AG09309 (cell line): ENCODE measurements around the gene TMEM240.
"Not testable (repeated sequence)": the region's sequence is repeated elsewhere in the genome, so short reads cannot be mapped to it uniquely, and the experiment has no call there.

ENCODE experiments used
- DNase-seq: peaks from one replicate; pipeline ENCODE4 v3.0.0-alpha.2; 2010; ENCODE audit warnings: low read depth
- H3K4me3 ChIP-seq: 2 replicates; pipeline ENCODE4 v1.5.1; 2011; ENCODE audit warnings: mild to moderate bottlenecking, low read depth, low read length, moderate library complexity; ENCODE audit not compliant: control insufficient read depth
- CTCF ChIP-seq: IDR thresholded peaks from 2 replicates; pipeline ENCODE4 v1.5.1; 2011; ENCODE audit warnings: mild to moderate bottlenecking, low read depth, low read length, inconsistent platforms; ENCODE audit not compliant: insufficient read depth, control insufficient read depth; ENCODE audit errors: missing control alignments

TMEM240 gene

GRCh38 chr1:1489861-1490260 lies 50.6 kb downstream of the TMEM240 start:
- DNase-seq = no peak
- H3K4me3 ChIP-seq = no peak overlapping the region
- TF ChIP-seq CTCF = no peak

- DNase-seq = no peak
- TF ChIP-seq CTCF = no peak
Observed at GRCh38 chr1:1489231-1489630, 51.2 kb downstream of the TMEM240 start.

GRCh38 chr1:1487701-1488100 lies 52.7 kb downstream of the TMEM240 start:
- no peak overlapping the region for H3K4me3 ChIP-seq
- DNase-seq = no peak
- TF ChIP-seq CTCF = no peak

More at GRCh38 chr1:1489231-1489630, 51.2 kb downstream of the TMEM240 start:
- H3K4me3 ChIP-seq = no peak overlapping the region

GRCh38 chr1:1485755-1486317 lies 54.6 kb downstream of the TMEM240 start:
- H3K4me3 ChIP-seq, DNase-seq: not testable (repeated sequence)

GRCh38 chr1:1484976-1485750 lies 55.3 kb downstream of the TMEM240 start:
- DNase-seq, H3K4me3 ChIP-seq: not testable (repeated sequence)
